ENCODE data around the gene NMRK2. TPM values are rescaled to one million over a fixed set of nuclear protein-coding genes. Genes with fewer than 3 reads are reported as not detected.

NMRK2 gene
- total RNA-seq, 1 experiment from 2014 or later = 61.9 TPM

DNA sequence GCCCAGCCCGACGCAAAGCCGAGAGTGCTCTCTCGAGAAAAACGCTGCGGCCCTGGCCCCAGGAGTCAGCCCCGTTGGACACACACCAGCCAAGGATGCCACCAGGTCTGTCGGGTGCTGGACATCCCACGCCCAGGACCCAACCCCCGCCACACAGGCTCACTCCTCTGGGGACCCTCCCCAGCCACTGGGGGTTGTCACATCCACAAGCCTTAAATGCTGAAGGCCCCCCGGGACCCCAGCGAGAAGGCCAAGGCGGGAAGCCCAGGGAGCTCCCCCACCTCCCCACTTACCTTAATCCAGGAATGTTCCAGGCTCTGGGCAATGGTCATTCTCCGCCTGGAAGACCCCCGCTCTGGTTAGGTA is 26.9 kb downstream of the NMRK2 start (continued):
- TF ChIP-seq, protein P1, sequence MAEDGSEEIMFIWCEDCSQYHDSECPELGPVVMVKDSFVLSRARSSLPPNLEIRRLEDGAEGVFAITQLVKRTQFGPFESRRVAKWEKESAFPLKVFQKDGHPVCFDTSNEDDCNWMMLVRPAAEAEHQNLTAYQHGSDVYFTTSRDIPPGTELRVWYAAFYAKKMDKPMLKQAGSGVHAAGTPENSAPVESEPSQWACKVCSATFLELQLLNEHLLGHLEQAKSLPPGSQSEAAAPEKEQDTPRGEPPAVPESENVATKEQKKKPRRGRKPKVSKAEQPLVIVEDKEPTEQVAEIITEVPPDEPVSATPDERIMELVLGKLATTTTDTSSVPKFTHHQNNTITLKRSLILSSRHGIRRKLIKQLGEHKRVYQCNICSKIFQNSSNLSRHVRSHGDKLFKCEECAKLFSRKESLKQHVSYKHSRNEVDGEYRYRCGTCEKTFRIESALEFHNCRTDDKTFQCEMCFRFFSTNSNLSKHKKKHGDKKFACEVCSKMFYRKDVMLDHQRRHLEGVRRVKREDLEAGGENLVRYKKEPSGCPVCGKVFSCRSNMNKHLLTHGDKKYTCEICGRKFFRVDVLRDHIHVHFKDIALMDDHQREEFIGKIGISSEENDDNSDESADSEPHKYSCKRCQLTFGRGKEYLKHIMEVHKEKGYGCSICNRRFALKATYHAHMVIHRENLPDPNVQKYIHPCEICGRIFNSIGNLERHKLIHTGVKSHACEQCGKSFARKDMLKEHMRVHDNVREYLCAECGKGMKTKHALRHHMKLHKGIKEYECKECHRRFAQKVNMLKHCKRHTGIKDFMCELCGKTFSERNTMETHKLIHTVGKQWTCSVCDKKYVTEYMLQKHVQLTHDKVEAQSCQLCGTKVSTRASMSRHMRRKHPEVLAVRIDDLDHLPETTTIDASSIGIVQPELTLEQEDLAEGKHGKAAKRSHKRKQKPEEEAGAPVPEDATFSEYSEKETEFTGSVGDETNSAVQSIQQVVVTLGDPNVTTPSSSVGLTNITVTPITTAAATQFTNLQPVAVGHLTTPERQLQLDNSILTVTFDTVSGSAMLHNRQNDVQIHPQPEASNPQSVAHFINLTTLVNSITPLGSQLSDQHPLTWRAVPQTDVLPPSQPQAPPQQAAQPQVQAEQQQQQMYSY (CRISPR knock-in tag; IDR thresholded peaks at IDR 0.05) = no peak
- no peak for TF ChIP-seq CREB1 (CRISPR knock-in tag; IDR thresholded peaks at IDR 0.05)
- no peak for TF ChIP-seq ATF1 (CRISPR knock-in tag; IDR thresholded peaks at IDR 0.05)
- TF ChIP-seq, protein P2, sequence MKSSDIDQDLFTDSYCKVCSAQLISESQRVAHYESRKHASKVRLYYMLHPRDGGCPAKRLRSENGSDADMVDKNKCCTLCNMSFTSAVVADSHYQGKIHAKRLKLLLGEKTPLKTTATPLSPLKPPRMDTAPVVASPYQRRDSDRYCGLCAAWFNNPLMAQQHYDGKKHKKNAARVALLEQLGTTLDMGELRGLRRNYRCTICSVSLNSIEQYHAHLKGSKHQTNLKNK (CRISPR knock-in tag; IDR thresholded peaks at IDR 0.05) = no peak
- TF ChIP-seq, protein P3, sequence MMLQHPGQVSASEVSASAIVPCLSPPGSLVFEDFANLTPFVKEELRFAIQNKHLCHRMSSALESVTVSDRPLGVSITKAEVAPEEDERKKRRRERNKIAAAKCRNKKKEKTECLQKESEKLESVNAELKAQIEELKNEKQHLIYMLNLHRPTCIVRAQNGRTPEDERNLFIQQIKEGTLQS (CRISPR knock-in tag; conservative IDR thresholded peaks at IDR 0.05) = no peak
- TF ChIP-seq, protein P4, sequence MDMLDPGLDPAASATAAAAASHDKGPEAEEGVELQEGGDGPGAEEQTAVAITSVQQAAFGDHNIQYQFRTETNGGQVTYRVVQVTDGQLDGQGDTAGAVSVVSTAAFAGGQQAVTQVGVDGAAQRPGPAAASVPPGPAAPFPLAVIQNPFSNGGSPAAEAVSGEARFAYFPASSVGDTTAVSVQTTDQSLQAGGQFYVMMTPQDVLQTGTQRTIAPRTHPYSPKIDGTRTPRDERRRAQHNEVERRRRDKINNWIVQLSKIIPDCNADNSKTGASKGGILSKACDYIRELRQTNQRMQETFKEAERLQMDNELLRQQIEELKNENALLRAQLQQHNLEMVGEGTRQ (CRISPR knock-in tag; IDR thresholded peaks at IDR 0.05) = no peak
- TF ChIP-seq NR2C2 (CRISPR knock-in tag; IDR thresholded peaks at IDR 0.05) = no peak
- TF ChIP-seq, protein P5, sequence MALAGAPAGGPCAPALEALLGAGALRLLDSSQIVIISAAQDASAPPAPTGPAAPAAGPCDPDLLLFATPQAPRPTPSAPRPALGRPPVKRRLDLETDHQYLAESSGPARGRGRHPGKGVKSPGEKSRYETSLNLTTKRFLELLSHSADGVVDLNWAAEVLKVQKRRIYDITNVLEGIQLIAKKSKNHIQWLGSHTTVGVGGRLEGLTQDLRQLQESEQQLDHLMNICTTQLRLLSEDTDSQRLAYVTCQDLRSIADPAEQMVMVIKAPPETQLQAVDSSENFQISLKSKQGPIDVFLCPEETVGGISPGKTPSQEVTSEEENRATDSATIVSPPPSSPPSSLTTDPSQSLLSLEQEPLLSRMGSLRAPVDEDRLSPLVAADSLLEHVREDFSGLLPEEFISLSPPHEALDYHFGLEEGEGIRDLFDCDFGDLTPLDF (CRISPR knock-in tag; IDR thresholded peaks at IDR 0.05) = no peak

DNA sequence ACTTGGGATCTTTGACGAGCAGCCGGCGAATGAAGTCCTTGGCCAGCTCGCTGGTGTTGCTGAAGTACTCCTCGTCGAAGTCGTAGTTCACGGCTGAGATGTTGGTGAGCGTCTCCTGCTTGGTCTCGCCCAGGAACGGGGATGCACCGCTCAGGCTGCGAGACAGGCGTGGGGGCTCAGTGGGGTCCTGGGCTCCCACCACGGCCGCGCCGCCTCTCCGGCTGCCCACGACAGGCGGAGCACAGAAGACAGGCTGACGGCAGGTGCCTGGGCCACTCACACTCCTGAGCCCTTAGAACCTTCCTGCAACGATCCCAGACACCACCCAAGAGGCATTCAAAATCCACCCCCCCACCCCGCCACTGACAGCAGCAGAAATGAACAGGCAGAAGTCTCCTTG is 28.1 kb downstream of the NMRK2 start:
- DNase-seq (ENCODE audit: low spot score) = no peak
- Mint-ChIP-seq H3K27ac (no peak overlapping the region), H3K27me3 (ENCODE audit: low read depth) (no peaks in the 10 kb centered on the region), H3K4me1 (no peaks in the 10 kb centered on the region), H3K9me3 (no peaks in the 10 kb centered on the region), H3K4me3 (no peak overlapping the region), H3K36me3 (peaks cover 26% of the 10 kb centered on the region)
- no peak for ATAC-seq
- ChIA-PET POLR2A (interaction anchor here (0.7 kb wide), 1 partner anchor 62 kb away, joined by 3 read pairs; no protein-coding TSS in a partner anchor), CTCF (no interaction called here)
- TF ChIP-seq FOXK1 (CRISPR knock-in tag; IDR thresholded peaks at IDR 0.05) = no peak
- no peak for TF ChIP-seq NR3C1 (CRISPR knock-in tag; conservative IDR thresholded peaks at IDR 0.05; ENCODE audit: low read depth)
- no peak for TF ChIP-seq ZNF121 (CRISPR knock-in tag; IDR thresholded peaks at IDR 0.05)
- no peak for TF ChIP-seq NR1H2 (CRISPR knock-in tag; IDR thresholded peaks at IDR 0.05)
- TF ChIP-seq, protein P6, sequence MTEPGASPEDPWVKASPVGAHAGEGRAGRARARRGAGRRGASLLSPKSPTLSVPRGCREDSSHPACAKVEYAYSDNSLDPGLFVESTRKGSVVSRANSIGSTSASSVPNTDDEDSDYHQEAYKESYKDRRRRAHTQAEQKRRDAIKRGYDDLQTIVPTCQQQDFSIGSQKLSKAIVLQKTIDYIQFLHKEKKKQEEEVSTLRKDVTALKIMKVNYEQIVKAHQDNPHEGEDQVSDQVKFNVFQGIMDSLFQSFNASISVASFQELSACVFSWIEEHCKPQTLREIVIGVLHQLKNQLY (CRISPR knock-in tag; IDR thresholded peaks at IDR 0.05) = no peak
- no peak for TF ChIP-seq OVOL2 (CRISPR knock-in tag; IDR thresholded peaks at IDR 0.05; ENCODE audit: borderline replicate concordance)
- TF ChIP-seq JUN (CRISPR knock-in tag; IDR thresholded peaks at IDR 0.05) = no peak
- TF ChIP-seq KAT7 (CRISPR knock-in tag; IDR thresholded peaks at IDR 0.05; ENCODE audit: borderline replicate concordance) = no peak
- TF ChIP-seq, protein P7, sequence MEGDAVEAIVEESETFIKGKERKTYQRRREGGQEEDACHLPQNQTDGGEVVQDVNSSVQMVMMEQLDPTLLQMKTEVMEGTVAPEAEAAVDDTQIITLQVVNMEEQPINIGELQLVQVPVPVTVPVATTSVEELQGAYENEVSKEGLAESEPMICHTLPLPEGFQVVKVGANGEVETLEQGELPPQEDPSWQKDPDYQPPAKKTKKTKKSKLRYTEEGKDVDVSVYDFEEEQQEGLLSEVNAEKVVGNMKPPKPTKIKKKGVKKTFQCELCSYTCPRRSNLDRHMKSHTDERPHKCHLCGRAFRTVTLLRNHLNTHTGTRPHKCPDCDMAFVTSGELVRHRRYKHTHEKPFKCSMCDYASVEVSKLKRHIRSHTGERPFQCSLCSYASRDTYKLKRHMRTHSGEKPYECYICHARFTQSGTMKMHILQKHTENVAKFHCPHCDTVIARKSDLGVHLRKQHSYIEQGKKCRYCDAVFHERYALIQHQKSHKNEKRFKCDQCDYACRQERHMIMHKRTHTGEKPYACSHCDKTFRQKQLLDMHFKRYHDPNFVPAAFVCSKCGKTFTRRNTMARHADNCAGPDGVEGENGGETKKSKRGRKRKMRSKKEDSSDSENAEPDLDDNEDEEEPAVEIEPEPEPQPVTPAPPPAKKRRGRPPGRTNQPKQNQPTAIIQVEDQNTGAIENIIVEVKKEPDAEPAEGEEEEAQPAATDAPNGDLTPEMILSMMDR (IDR thresholded peaks at IDR 0.05) = no peak
- no peak for TF ChIP-seq MYBL2 (CRISPR knock-in tag; IDR thresholded peaks at IDR 0.05)
- no peak for TF ChIP-seq ZNF416 (CRISPR knock-in tag; IDR thresholded peaks at IDR 0.05)
- TF ChIP-seq, protein P8, sequence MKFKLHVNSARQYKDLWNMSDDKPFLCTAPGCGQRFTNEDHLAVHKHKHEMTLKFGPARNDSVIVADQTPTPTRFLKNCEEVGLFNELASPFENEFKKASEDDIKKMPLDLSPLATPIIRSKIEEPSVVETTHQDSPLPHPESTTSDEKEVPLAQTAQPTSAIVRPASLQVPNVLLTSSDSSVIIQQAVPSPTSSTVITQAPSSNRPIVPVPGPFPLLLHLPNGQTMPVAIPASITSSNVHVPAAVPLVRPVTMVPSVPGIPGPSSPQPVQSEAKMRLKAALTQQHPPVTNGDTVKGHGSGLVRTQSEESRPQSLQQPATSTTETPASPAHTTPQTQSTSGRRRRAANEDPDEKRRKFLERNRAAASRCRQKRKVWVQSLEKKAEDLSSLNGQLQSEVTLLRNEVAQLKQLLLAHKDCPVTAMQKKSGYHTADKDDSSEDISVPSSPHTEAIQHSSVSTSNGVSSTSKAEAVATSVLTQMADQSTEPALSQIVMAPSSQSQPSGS (CRISPR knock-in tag; IDR thresholded peaks at IDR 0.05; ENCODE audit: borderline replicate concordance, low read depth) = no peak
- TF ChIP-seq, protein P9, sequence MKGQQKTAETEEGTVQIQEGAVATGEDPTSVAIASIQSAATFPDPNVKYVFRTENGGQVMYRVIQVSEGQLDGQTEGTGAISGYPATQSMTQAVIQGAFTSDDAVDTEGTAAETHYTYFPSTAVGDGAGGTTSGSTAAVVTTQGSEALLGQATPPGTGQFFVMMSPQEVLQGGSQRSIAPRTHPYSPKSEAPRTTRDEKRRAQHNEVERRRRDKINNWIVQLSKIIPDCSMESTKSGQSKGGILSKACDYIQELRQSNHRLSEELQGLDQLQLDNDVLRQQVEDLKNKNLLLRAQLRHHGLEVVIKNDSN (CRISPR knock-in tag; IDR thresholded peaks at IDR 0.05) = no peak
- no peak for TF ChIP-seq GRHL2 (CRISPR knock-in tag; IDR thresholded peaks at IDR 0.05; ENCODE audit: insufficient replicate concordance, severe bottlenecking)
- no peak for TF ChIP-seq IRF2 (CRISPR knock-in tag; IDR thresholded peaks at IDR 0.05; ENCODE audit: borderline replicate concordance, low read depth)
- TF ChIP-seq TP53 (CRISPR knock-in tag; IDR thresholded peaks at IDR 0.05) = no peak
- TF ChIP-seq CREB1 (CRISPR knock-in tag; IDR thresholded peaks at IDR 0.05) = no peak
- no peak for TF ChIP-seq HMGA2 (CRISPR knock-in tag; IDR thresholded peaks at IDR 0.05)
